Spleen (tissue), 11 donors: ENCODE data around the gene TLCD3A. TPM values are rescaled to one million over a fixed set of nuclear protein-coding genes. Genes with fewer than 3 reads are reported as not detected.
A peak's percentile ranks its signal among the peaks of the same experiment; 100 is the strongest.

ENCODE experiments used
- DNase-seq: peaks from one replicate; pipeline ENCODE4 v3.0.0-alpha.2; 2020
- H3K27ac ChIP-seq, 8 donors: fragments of 200-600 bp; sonication (generic) in 7 of 8; 1 replicate in 4 of 8; 2 replicates in 4 of 8; pipeline versions ENCODE4 v1.5.0 to v1.8.0; 2016 to 2021; ENCODE audit warnings: inconsistent platforms in 4 of 8, mild to moderate bottlenecking in 4 of 8, moderate library complexity in 1 of 8
- H3K27me3 ChIP-seq, 7 donors: fragments of 200-600 bp; sonication (generic) in 6 of 7; replicated peaks in 1 of 7; 1 replicate in 4 of 7; 2 replicates in 3 of 7; pipeline versions ENCODE4 v1.5.0 to v1.8.0; 2016 to 2021; ENCODE audit warnings: inconsistent platforms in 3 of 7, mild to moderate bottlenecking in 1 of 7
- H3K36me3 ChIP-seq, 6 donors: fragments of 200-600 bp; sonication (generic) in 5 of 6; 1 replicate in 4 of 6; 2 replicates in 2 of 6; pipeline versions ENCODE4 v1.5.0 to v1.8.0; 2016 to 2021; ENCODE audit warnings: inconsistent platforms in 2 of 6
- H3K4me1 ChIP-seq, 6 donors: fragments of 200-600 bp; sonication (generic) in 5 of 6; 1 replicate in 3 of 6; 2 replicates in 3 of 6; pipeline versions ENCODE4 v1.5.0 to v1.8.0; 2016 to 2021; ENCODE audit warnings: inconsistent platforms in 3 of 6
- H3K4me3 ChIP-seq, 8 donors: fragments of 200-600 bp; sonication (generic) in 7 of 8; 1 replicate in 4 of 8; 2 replicates in 4 of 8; pipeline versions ENCODE4 v1.5.0 to v1.8.0; 2016 to 2021; ENCODE audit warnings: inconsistent platforms in 4 of 8, mild to moderate bottlenecking in 4 of 8, moderate library complexity in 2 of 8
- H3K9me3 ChIP-seq, 8 donors: fragments of 200-600 bp; sonication (generic) in 7 of 8; 1 replicate in 4 of 8; 2 replicates in 4 of 8; pipeline versions ENCODE4 v1.5.0 to v1.8.0; 2016 to 2021; ENCODE audit warnings: inconsistent platforms in 4 of 8
- POLR2A ChIP-seq, 3 donors: fragments of 450-650 bp; IDR thresholded peaks; one replicate each; pipeline ENCODE4 v1.5.1; 2017; ENCODE audit warnings: antibody characterized with exemption in 3 of 3, mild to moderate bottlenecking in 1 of 3
- POLR2AphosphoS5 ChIP-seq, 3 donors: sonication (generic); formaldehyde crosslinking; IDR thresholded peaks; one replicate each; pipeline ENCODE4 v1.5.1; 2017; ENCODE audit warnings: antibody characterized with exemption in 3 of 3
- WGBS, 5 donors: extraction: QIAGEN DNeasy Blood & Tissue Kit in 3 of 5; methylation state at CpG; one replicate each; pipeline versions ENCODE4 v1.1.5 to v1.1.7; 2013 to 2018; 5-methylcytosine and 5-hydroxymethylcytosine counted together
- intact Hi-C: fragments of 100-400 bp; cut with DNase I; formaldehyde crosslinking; loops from one replicate; pipeline ENCODE4 v1.15.0; 2023; ENCODE audit warnings: low total_unique reads
- polyA plus RNA-seq, 3 donors: library from polyadenylated mRNA; stranded (reverse); fragments of 200-250 nt; gene quantifications; one replicate each; pipeline ENCODE4 v1.2.1, GENCODE V29; 2013
- total RNA-seq, 7 donors: library from RNA; depleted of rRNA in 3 of 7; stranded (reverse); fragments of >200 nt in 3 of 7; fragmentation: NEBNext Ultra II Directional in 4 of 7; extraction: Animal tissue kit (Norgen Biotek cat#: 25700) in 4 of 7; gene quantifications; one replicate each; pipeline versions ENCODE4 v1.1.0 to v1.2.1, GENCODE V29; 2016 to 2021
- TF ChIP-seq, protein P1 (sequence below), 11 experiments: fragments of 200-600 bp in 7 of 11; fragments of 450-650 bp in 4 of 11; sonication (generic) in 4 of 11; IDR thresholded peaks in 8 of 11; conservative IDR thresholded peaks in 3 of 11; 1 replicate in 7 of 11; 2 replicates in 4 of 11; pipeline versions ENCODE4 v1.4.0 to v1.8.0; 2016 to 2021; ENCODE audit warnings: antibody characterized with exemption in 11 of 11, inconsistent platforms in 4 of 11, mild to moderate bottlenecking in 1 of 11
- donor health status: healthy with polysubstance abuse.
- donor health status: DM: no; HTN: no; CAD: no; lungs with moderate emphysema.
- donor health status: DM: no; HTN: no; CAD: no.
- donor health status: Bipolar disorder and iron deficiency.
- donor health status: healthy.
- donor health status: DM: no; HTN: no; CAD: no.
- donor health status: DM: yes; HTN: yes; CAD: no.

The TLCD3A gene
- total and polyA plus RNA-seq, 10 donors, result 0.96 to 5.8 (median 4.0) TPM

DNA sequence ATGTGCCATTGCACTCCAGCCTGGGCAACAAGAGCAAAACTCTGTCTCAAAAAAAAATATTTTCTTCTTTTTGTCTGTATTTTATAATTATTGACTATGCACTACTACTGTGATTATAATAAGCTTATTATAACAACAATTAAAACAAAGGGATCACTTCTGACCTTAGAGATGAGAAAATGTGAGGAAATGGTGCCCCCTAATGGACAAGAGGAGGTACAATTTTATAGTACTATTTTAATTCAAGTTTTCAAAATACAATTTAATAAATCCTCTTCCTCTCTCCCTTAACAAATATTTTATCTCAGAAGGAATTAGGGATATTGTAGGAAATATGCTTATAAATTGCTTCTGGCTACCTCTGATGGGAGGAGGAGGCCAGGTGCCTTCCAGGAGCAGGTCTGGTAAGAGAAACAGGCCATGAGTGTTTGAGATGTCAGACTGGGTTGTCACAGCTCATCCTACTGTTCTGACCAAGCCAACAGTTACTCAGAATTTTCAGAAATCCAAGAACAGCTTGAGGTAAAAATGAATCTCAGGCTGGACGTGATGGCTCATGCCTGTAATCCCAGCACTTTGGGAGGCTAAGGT is 31.8 kb upstream of the TLCD3A start:
- no peak for TF ChIP-seq POLR2A (IDR thresholded peaks at IDR 0.05)
- TF ChIP-seq, protein P1, sequence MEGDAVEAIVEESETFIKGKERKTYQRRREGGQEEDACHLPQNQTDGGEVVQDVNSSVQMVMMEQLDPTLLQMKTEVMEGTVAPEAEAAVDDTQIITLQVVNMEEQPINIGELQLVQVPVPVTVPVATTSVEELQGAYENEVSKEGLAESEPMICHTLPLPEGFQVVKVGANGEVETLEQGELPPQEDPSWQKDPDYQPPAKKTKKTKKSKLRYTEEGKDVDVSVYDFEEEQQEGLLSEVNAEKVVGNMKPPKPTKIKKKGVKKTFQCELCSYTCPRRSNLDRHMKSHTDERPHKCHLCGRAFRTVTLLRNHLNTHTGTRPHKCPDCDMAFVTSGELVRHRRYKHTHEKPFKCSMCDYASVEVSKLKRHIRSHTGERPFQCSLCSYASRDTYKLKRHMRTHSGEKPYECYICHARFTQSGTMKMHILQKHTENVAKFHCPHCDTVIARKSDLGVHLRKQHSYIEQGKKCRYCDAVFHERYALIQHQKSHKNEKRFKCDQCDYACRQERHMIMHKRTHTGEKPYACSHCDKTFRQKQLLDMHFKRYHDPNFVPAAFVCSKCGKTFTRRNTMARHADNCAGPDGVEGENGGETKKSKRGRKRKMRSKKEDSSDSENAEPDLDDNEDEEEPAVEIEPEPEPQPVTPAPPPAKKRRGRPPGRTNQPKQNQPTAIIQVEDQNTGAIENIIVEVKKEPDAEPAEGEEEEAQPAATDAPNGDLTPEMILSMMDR (IDR thresholded peaks at IDR 0.05 in 8 of 11, conservative IDR thresholded peaks at IDR 0.05 in 3 of 11), result peak; percentile 37 to 77 (median 67)
- WGBS, 5 donors, result 43 to 75% (median 56%) methylated on average over 1 of the region's 1 CpG
- H3K27ac ChIP-seq, result no peak overlapping the region
- H3K4me1 ChIP-seq, result peaks cover 0 to 67% (median 20%) of the 10 kb centered on the region in 6 donors
- no peak for DNase-seq
- peaks cover 0 to 66% (median 25%) of the 10 kb centered on the region in 6 donors for H3K36me3 ChIP-seq
- H3K27me3 ChIP-seq, result no peaks in the 10 kb centered on the region
- intact Hi-C loops, result loop anchor here (5.0 kb wide), 1 partner anchor 288 kb away; a partner anchor contains a TSS
- no peak overlapping the region for H3K4me3 ChIP-seq
- H3K9me3 ChIP-seq, result no peaks in the 10 kb centered on the region

DNA sequence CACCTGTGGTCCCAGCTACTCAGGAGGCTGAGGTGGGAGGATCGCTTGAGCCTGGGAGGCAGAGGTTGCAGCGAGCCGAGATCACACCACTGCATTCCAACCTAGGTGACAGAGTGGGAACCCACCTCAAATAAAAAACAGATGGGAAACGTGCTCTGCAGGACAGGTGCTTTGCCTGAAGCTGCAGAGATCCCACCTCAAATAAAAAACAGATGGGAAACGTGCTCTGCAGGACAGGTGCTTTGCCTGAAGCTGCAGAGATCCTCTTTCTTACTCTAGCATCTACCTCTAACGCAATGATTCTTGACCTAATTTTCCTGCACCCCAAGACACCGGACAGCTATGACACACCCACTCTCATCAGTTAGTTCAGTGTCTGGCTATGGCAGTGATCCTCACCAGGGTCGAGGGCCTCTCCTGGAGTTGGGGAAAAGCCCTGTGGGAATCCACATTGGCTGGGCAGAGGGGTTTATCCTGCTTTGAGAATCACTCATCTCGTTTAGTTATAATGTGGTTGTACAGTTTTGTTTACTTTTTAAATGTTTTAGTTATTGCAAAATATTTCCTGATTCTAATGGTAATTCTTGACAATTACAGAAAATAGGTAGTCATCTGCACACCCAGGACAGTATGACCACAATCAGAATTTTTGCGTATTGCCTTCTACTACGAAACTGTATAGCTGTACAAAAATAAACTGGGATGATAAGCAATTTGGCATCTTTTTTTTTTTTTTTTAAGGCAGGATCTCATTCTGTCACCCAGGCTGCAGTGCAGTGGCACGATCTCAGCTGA is 29.1 kb upstream of the TLCD3A start:
- 83 to 93% (median 87%) methylated on average over 12 of the region's 12 CpGs for WGBS, 5 donors
- TF ChIP-seq, protein P1 (IDR thresholded peaks at IDR 0.05 in 8 of 11, conservative IDR thresholded peaks at IDR 0.05 in 3 of 11), result no peak
- TF ChIP-seq POLR2A (IDR thresholded peaks at IDR 0.05) (no peak), POLR2AphosphoS5 (IDR thresholded peaks at IDR 0.05) (no peak)
- intact Hi-C loops, result loop anchor here (5.0 kb wide), 1 partner anchor 291 kb away; a partner anchor contains a TSS
- Histone ChIP-seq H3K4me1 (peaks cover 0 to 47% (median 22%) of the 10 kb centered on the region in 6 donors), H3K27ac (no peak overlapping the region), H3K9me3 (no peaks in the 10 kb centered on the region), H3K36me3 (peaks cover 0 to 65% (median 13%) of the 10 kb centered on the region in 6 donors), H3K4me3 (no peak overlapping the region), H3K27me3 (no peaks in the 10 kb centered on the region)
- no peak for DNase-seq

DNA sequence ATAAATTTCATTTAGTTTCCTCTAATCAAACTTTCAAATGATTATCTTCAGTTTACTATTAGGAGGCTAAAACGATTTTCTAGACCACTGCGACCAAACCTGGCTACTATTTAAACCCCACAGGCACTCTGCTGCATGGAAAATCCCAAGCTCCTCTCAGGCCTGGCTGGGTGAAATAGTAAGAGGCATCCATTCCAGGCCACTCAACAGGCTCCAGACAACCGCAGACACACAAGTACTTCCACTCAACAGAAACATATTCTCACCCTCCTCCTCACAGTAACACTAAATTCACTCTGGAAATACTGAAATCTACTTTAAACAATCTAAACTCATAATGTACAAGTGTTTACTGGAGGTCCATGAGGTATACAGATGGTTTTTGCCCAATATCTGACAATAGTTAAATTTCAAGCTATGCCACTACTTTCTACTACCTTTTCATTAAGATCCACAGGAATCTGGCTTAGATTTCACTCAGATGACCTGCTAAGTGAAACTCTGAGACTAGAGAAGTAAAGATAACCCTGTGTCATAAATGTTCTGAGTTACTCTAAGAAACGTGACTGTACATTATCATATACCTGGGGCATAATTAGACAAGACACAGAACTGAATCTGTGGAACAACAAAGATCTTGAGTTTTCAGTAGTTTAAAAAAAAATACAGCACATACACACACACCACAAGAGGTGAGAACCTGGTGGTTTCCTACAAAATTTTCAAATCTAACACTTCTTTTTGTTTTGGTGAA is 28.1 kb upstream of the TLCD3A start:
- intact Hi-C loops, result loop anchor here (5.0 kb wide), 1 partner anchor 292 kb away; a partner anchor contains a TSS
- H3K36me3 ChIP-seq, result peaks cover 0 to 66% (median 22%) of the 10 kb centered on the region in 6 donors
- no peak for DNase-seq
- no peak overlapping the region for H3K4me3 ChIP-seq
- no peaks in the 10 kb centered on the region for H3K9me3 ChIP-seq
- H3K27me3 ChIP-seq, result no peaks in the 10 kb centered on the region
- TF ChIP-seq POLR2AphosphoS5 (IDR thresholded peaks at IDR 0.05), result no peak
- no peak for TF ChIP-seq POLR2A (IDR thresholded peaks at IDR 0.05)
- TF ChIP-seq, protein P1 (IDR thresholded peaks at IDR 0.05 in 8 of 11, conservative IDR thresholded peaks at IDR 0.05 in 3 of 11), result no peak
- no peak overlapping the region for H3K27ac ChIP-seq
- peaks cover 0 to 37% (median 19%) of the 10 kb centered on the region in 6 donors for H3K4me1 ChIP-seq
- whole genome bisulfite sequencing, 5 donors, result 84 to 92% (median 87%) methylated on average over 4 of the region's 4 CpGs
